Measurements from ENCODE around the gene NPAT.

Gene NPAT

GRCh38 chr11:108117746-108118371 lies 104.6 kb downstream of the NPAT start:
- TF ChIP-seq POLR2A (IDR thresholded peaks at IDR 0.05; ENCODE audit: low read length) (no peak), GATA1 (IDR thresholded peaks at IDR 0.05; ENCODE audit: low read depth, low read length) (no peak)
- peak; percentile 74 to 78 for DNase-seq

GRCh38 chr11:108115500-108116140 lies 106.8 kb downstream of the NPAT start:
- TF ChIP-seq GATA1 (IDR thresholded peaks at IDR 0.05; ENCODE audit: low read depth, low read length) (no peak), POLR2A (IDR thresholded peaks at IDR 0.05; ENCODE audit: low read length) (no peak)
- peak; percentile 67 to 83 for DNase-seq

DNA sequence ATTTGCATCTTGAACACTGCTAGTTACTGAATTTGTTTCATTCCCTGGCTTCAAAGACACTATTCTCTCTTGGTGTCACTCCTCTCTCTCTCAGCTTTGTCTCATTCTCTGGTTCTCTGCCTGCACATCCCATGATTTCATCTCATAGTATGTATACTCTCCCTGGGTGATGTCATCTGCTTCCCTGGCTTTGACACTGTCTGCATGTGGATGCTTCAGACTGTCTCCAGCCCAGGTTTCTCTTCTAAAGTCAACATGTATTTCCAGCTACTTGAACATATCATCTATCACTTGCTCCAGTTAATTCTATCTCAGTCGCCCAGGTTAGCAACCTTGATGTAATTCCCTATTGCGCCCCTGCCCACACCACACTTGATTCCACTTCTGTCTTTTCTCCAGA lies 110.4 kb downstream of the NPAT start:
- TF ChIP-seq GATA1 (IDR thresholded peaks at IDR 0.05; ENCODE audit: low read depth, low read length), result no peak
- no peak for TF ChIP-seq POLR2A (IDR thresholded peaks at IDR 0.05; ENCODE audit: low read length)
- DNase-seq, result no peak

DNA sequence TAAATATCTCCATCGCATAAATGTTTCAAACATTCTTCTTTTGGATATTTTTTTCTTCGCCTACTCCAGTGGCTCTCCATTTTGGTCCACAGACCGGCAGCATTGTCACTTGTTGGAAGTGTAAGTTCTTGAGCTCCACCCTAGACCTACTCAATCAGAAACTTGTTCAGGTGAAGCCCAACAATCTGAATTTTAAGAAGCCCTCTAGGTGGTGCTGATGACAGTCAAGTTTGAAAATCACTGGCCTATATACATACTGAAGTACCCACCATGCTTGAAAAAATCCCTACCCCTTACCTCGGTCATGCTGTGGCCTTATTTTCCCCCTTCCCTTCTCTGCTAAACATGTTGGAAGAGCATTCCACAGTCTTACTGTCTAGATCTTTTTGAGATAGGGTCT lies 111.3 kb downstream of the NPAT start:
- no peak for DNase-seq
- no peak for TF ChIP-seq GATA1 (IDR thresholded peaks at IDR 0.05; ENCODE audit: low read depth, low read length)
- TF ChIP-seq POLR2A (IDR thresholded peaks at IDR 0.05; ENCODE audit: low read length), result no peak
